Fibroblast of mammary gland (primary cell): ENCODE data around the gene TPRG1L.

Source experiments
- DNase-seq: peaks from one replicate; pipeline ENCODE4 v3.0.0-alpha.2; 2010; ENCODE audit warnings: low read depth
- H3K4me3 ChIP-seq: 2 replicates; pipeline ENCODE4 v1.5.1; 2011; ENCODE audit warnings: low read depth, mild to moderate bottlenecking, low read length, moderate library complexity; ENCODE audit not compliant: control insufficient read depth
- CTCF ChIP-seq: conservative IDR thresholded peaks from 2 replicates; pipeline ENCODE4 v1.5.1; 2011; ENCODE audit warnings: low read depth, low read length, inconsistent platforms; ENCODE audit not compliant: control insufficient read depth, insufficient read depth

Gene TPRG1L

DNA sequence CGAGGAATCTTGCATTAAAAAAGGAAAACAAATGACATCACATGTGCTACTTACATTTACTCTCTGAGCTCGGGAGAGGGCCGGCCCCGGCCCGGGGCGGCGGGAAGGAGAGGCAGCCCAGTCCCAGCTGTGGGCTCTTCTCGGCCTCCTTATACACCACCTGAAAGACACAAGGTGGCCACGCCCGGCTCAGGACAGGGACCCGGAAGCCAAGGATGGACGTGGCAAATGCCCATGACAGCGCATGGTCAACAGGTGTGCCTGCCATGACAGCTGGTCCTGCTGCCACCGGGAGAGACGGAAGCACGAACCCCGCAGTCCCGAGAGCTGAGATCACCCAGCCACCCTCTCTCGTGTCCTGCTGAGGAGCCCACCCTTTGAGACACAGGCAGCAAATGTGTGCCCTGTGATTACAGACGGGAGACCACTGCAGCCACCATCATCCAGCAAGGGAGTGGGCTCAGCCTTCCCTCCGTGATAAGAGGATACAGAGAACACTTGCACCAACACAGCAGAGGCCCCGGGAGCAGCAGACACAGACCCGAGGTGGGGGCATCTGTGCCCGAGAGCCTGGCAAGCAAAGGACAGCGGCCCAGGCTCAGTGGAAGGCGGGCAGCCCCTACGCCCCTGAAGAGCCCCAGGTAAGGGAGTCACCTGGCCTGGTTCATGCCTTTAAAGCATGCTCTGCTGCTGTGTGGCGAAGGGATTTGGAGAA lies 8.7 kb downstream of the TPRG1L start:
- no peak overlapping the region for H3K4me3 ChIP-seq
- no peak for DNase-seq
- no peak for TF ChIP-seq CTCF

GRCh38 chr1:3634059-3634800 lies 9.4 kb downstream of the TPRG1L start:
- DNase-seq: no peak
- no peak overlapping the region for H3K4me3 ChIP-seq
- TF ChIP-seq CTCF: no peak

GRCh38 chr1:3636080-3636479 lies 11.3 kb downstream of the TPRG1L start:
- no peak overlapping the region for H3K4me3 ChIP-seq
- no peak for DNase-seq
- TF ChIP-seq CTCF: no peak

DNA sequence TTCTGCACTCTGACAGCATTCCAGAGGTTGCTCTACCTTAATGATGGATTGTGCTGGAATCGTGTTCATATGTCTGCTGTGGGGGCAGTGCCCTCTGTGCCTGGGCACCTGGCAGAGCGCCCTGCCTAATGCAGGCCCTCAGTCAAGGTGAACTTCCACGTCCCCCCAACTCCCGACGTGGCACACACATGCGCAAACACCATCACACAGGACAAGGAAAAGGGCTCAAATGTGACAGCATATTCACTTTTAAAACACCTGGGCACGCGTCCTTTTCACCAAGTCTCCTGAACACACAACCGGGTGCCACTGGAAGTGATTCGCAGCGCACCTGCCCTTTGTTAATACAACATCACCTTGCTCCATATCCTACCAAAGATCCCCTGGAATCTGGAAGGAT lies 11.7 kb downstream of the TPRG1L start:
- TF ChIP-seq CTCF: no peak
- H3K4me3 ChIP-seq: no peak overlapping the region
- DNase-seq: no peak

GRCh38 chr1:3638027-3638426 lies 13.2 kb downstream of the TPRG1L start:
- DNase-seq: no peak
- TF ChIP-seq CTCF: no peak

GRCh38 chr1:3638676-3639075 lies 13.9 kb downstream of the TPRG1L start:
- H3K4me3 ChIP-seq: no peak overlapping the region
- no peak for TF ChIP-seq CTCF
- DNase-seq: no peak

More at GRCh38 chr1:3638027-3638426, 13.2 kb downstream of the TPRG1L start:
- no peak overlapping the region for H3K4me3 ChIP-seq
